ENCODE results near the gene ATXN1.

The ATXN1 gene

GRCh38 chr6:16676376-16676775, 84.9 kb downstream of the ATXN1 start:
- Mint-ChIP-seq H3K27me3 (no peaks in the 10 kb centered on the region), H3K4me3 (no peak overlapping the region), H3K36me3 (peaks cover 19% of the 10 kb centered on the region), H3K27ac (no peak overlapping the region), H3K9me3 (no peaks in the 10 kb centered on the region), H3K4me1 (peaks cover 28% of the 10 kb centered on the region)

DNA sequence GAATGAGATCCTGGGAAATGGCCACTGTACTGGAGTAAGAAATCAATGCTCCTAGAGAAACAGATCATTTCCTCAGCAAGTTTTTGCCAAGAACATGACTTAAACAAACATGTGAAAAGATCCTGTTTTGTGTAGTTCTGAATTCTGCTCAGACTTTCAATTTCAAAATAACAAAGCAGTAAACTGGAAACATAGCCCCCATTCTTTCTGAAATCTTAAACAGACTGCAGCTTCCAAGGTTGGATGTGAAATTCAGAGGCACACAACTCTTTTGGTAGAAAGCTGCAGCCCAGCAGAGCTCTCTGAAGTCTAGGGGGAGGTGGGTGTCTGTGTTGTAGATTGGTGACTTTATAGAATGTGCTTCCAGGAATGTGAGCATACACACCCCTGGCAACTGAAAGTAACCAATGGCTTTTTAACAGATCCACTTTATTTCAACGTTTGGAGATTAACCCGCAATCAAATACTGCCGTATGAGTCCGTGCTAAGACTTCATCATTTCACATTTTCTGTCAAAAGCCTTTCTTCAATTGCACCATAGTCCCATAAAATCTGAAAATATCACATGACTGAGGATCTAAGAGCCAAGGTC, 86.4 kb downstream of the ATXN1 start:
- Mint-ChIP-seq H3K36me3 (peaks cover 17% of the 10 kb centered on the region), H3K4me1 (peaks cover 35% of the 10 kb centered on the region), H3K27ac (no peak overlapping the region), H3K27me3 (no peaks in the 10 kb centered on the region), H3K9me3 (peaks cover 5% of the 10 kb centered on the region), H3K4me3 (no peak overlapping the region)

GRCh38 chr6:16673011-16673797, 88.1 kb downstream of the ATXN1 start:
- Mint-ChIP-seq H3K9me3 (peaks cover 10% of the 10 kb centered on the region), H3K36me3 (peaks cover 12% of the 10 kb centered on the region), H3K4me3 (no peak overlapping the region), H3K4me1 (peaks cover 39% of the 10 kb centered on the region), H3K27ac (peak overlapping the region; percentile 6), H3K27me3 (no peaks in the 10 kb centered on the region)

- Mint-ChIP-seq H3K27me3 (no peaks in the 10 kb centered on the region), H3K27ac (peak overlapping the region; percentile 96), H3K9me3 (peaks cover 14% of the 10 kb centered on the region), H3K36me3 (peaks cover 18% of the 10 kb centered on the region), H3K4me1 (peaks cover 47% of the 10 kb centered on the region), H3K4me3 (peak overlapping the region; percentile 33)
Measured at GRCh38 chr6:16671302-16672289, 89.7 kb downstream of the ATXN1 start.

DNA sequence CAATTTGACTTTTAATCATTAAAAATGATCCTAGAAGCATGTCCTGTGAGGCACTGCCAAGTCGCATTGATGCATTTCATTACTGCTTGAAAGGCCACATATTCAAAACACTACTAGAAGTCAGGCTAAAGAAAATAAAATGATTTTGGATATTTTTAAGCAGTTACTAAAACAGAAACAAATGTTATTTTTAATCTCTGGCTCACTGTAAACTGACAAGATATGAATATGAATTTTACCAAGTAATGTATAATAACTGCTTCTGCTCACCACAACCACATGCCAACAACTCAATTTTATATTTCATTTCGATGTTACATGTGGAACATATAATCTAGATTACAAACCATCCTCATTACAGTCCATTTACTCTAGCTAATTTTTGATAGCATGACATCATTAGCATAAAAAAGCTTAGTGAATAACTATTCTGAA, 90.6 kb downstream of the ATXN1 start:
- Mint-ChIP-seq H3K4me1 (peaks cover 47% of the 10 kb centered on the region), H3K36me3 (peaks cover 22% of the 10 kb centered on the region)

GRCh38 chr6:16670183-16670582, 91.1 kb downstream of the ATXN1 start:
- Mint-ChIP-seq H3K27me3 (no peaks in the 10 kb centered on the region), H3K4me1 (peaks cover 47% of the 10 kb centered on the region), H3K27ac (peak overlapping the region; percentile 96), H3K36me3 (peaks cover 23% of the 10 kb centered on the region), H3K4me3 (peak overlapping the region; percentile 61), H3K9me3 (peaks cover 14% of the 10 kb centered on the region)

More for the DNA sequence above, 90.6 kb downstream of the ATXN1 start:
- peaks cover 14% of the 10 kb centered on the region for H3K9me3 Mint-ChIP-seq
- H3K27me3 Mint-ChIP-seq = no peaks in the 10 kb centered on the region
- H3K4me3 Mint-ChIP-seq = peak overlapping the region; percentile 61
- H3K27ac Mint-ChIP-seq = peak overlapping the region; percentile 96

DNA sequence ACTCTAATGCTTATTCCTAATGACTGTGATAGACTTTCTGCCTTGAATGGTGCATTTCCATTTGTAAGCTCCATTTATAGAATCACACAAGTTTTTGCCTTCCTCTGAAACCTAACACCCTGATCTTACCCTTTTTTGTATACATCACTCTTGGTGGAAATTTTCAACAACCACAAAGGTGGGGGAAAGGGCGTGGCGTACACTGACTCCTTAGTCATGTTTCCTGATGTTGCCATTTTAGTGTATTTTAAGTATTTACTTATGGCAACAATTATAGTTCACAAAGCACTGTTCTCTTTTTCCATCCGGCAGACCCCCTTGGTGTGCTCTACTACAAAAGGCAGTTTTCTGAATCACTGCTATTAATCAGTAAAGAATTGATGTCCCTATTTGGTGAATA, 92.0 kb downstream of the ATXN1 start:
- H3K27me3 Mint-ChIP-seq = no peaks in the 10 kb centered on the region
- H3K4me1 Mint-ChIP-seq = peaks cover 47% of the 10 kb centered on the region
- H3K36me3 Mint-ChIP-seq = peaks cover 27% of the 10 kb centered on the region
- peak overlapping the region; percentile 90 for H3K27ac Mint-ChIP-seq
- H3K9me3 Mint-ChIP-seq = peaks cover 14% of the 10 kb centered on the region
- peak overlapping the region; percentile 23 for H3K4me3 Mint-ChIP-seq

GRCh38 chr6:16667509-16667908, 93.8 kb downstream of the ATXN1 start:
- Mint-ChIP-seq H3K9me3 (peaks cover 14% of the 10 kb centered on the region), H3K27me3 (no peaks in the 10 kb centered on the region), H3K4me1 (peaks cover 43% of the 10 kb centered on the region), H3K27ac (no peak overlapping the region), H3K4me3 (no peak overlapping the region), H3K36me3 (peaks cover 28% of the 10 kb centered on the region)

DNA sequence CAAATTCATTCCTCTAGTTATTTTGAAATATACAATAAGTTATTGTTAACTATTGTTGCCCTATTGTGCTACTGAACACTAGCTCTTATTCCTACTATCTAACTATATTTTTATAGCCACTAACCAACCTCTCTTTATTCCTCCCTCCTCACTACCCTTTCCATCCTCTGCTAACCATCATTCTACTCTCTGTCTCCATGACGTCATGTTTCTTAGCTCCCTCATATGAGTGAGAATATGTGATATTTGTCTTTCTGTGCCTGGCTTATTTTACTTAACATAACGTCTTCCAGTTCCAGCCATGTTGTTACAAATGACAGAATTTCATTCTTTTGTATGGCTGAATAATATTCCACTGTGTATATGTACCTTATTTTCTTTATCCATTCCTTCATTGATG, 95.3 kb downstream of the ATXN1 start:
- H3K27me3 Mint-ChIP-seq = no peaks in the 10 kb centered on the region
- peaks cover 32% of the 10 kb centered on the region for H3K4me1 Mint-ChIP-seq
- peaks cover 14% of the 10 kb centered on the region for H3K9me3 Mint-ChIP-seq
- H3K36me3 Mint-ChIP-seq = peaks cover 27% of the 10 kb centered on the region
- no peak overlapping the region for H3K4me3 Mint-ChIP-seq
- H3K27ac Mint-ChIP-seq = peak overlapping the region; percentile 2

- Mint-ChIP-seq H3K27me3 (no peaks in the 10 kb centered on the region), H3K27ac (no peak overlapping the region), H3K4me1 (peaks cover 28% of the 10 kb centered on the region), H3K9me3 (peaks cover 11% of the 10 kb centered on the region), H3K36me3 (peaks cover 25% of the 10 kb centered on the region), H3K4me3 (no peak overlapping the region)
Measured at GRCh38 chr6:16665182-16665581, 96.1 kb downstream of the ATXN1 start.

DNA sequence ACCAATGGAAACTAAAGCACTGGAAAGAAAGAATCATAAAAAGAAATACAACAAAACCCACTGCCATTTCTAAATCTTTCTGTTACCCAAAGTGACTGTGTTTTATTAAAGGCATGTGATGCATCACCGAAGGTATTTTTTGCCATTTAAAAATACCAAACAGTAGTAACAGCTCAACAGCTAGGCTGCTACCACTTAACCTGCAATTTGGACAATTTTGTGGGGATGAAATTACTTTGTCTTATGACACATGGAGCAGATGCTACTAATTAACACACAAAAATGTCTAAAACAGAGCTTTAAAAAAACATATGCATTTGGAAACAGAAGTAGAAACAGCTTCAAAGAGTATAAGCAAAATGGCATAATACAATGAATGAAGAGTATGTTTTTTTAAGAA, 97.4 kb downstream of the ATXN1 start:
- Mint-ChIP-seq H3K4me3 (no peak overlapping the region), H3K4me1 (peaks cover 28% of the 10 kb centered on the region), H3K27ac (no peak overlapping the region), H3K9me3 (peaks cover 5% of the 10 kb centered on the region), H3K36me3 (peaks cover 22% of the 10 kb centered on the region), H3K27me3 (no peaks in the 10 kb centered on the region)

- Mint-ChIP-seq H3K27ac (peak overlapping the region; percentile 94), H3K9me3 (no peaks in the 10 kb centered on the region), H3K4me3 (peak overlapping the region; percentile 67)
Measured at GRCh38 chr6:16660157-16660497, 101.1 kb downstream of the ATXN1 start.

GRCh38 chr6:16659466-16660156, 101.6 kb downstream of the ATXN1 start:
- H3K4me1 Mint-ChIP-seq = peaks cover 40% of the 10 kb centered on the region
- H3K36me3 Mint-ChIP-seq = peaks cover 19% of the 10 kb centered on the region
- no peaks in the 10 kb centered on the region for H3K9me3 Mint-ChIP-seq
- no peaks in the 10 kb centered on the region for H3K27me3 Mint-ChIP-seq
- H3K4me3 Mint-ChIP-seq = peak overlapping the region; percentile 67
- peak overlapping the region; percentile 94 for H3K27ac Mint-ChIP-seq

More at GRCh38 chr6:16660157-16660497, 101.1 kb downstream of the ATXN1 start:
- Mint-ChIP-seq H3K4me1 (peaks cover 35% of the 10 kb centered on the region), H3K36me3 (peaks cover 17% of the 10 kb centered on the region), H3K27me3 (no peaks in the 10 kb centered on the region)

- Mint-ChIP-seq H3K27ac (peak overlapping the region; percentile 91), H3K36me3 (peaks cover 19% of the 10 kb centered on the region), H3K27me3 (no peaks in the 10 kb centered on the region), H3K9me3 (no peaks in the 10 kb centered on the region), H3K4me1 (peaks cover 47% of the 10 kb centered on the region), H3K4me3 (peak overlapping the region; percentile 67)
Measured at GRCh38 chr6:16658348-16659034, 102.8 kb downstream of the ATXN1 start.

All from activated naive CD4-positive, alpha-beta T cell treated with anti-CD3 and anti-CD28 coated beads, Interleukin-2, amount 50 U/mL, for 24 hours (primary cell).